GM23248 (cell line): Measurements from ENCODE around the gene UBE2QL1.
"Not testable (repeated sequence)": the region's sequence is repeated elsewhere in the genome, so short reads cannot be mapped to it uniquely, and the experiment has no call there.

Source experiments
- EZH2 ChIP-seq: fragments of 200-600 bp; sonication (generic); IDR thresholded peaks from 2 replicates; pipeline ENCODE4 v1.6.1; 2018; ENCODE audit warnings: antibody characterized with exemption, mild to moderate bottlenecking; ENCODE audit not compliant: insufficient read depth, poor library complexity, severe bottlenecking
- EZH2phosphoT487 ChIP-seq: fragments of 200-600 bp; sonication (generic); IDR thresholded peaks from 2 replicates; pipeline ENCODE4 v1.6.1; 2018; ENCODE audit warnings: antibody characterized with exemption, moderate library complexity, mild to moderate bottlenecking, low read depth; ENCODE audit not compliant: insufficient read depth

DNA sequence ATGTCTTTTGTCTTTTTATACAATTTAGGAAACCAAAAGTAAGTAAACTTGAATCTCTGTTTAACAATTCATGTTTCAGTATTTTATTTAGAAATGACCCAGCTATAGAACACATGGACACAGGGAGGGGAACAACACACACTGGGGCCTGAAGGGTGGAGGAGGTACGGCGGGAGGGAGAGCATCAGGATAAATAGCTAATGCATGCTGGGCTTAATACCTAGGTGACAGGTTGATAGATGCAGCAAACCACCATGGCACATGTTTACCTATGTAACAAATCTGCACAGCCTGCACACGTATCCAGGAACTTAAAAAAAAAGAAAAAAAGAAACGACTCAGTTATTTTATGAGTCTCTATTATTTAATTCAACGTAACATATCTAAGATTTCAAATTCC lies 67.2 kb downstream of the UBE2QL1 start:
- TF ChIP-seq EZH2, EZH2phosphoT487: not testable (repeated sequence)
